H9 (cell line): ENCODE measurements around the gene TMEM205. TPM values are rescaled to one million over a fixed set of nuclear protein-coding genes. Genes with fewer than 3 reads are reported as not detected.

Experiments used
- DNase-seq: peaks from one replicate; pipeline ENCODE4 v3.0.0-alpha.2; 2017
- H2AFZ ChIP-seq: one replicate; pipeline ENCODE4 v1.6.1; 2013; ENCODE audit warnings: mild to moderate bottlenecking, low read length, control low read depth, moderate library complexity
- H2AK5ac ChIP-seq: 2 replicates; pipeline ENCODE4 v1.6.1; 2013; ENCODE audit warnings: low read length, control low read depth, mixed read lengths; ENCODE audit not compliant: insufficient read length
- H2BK120ac ChIP-seq: one replicate; pipeline ENCODE4 v1.6.1; 2013; ENCODE audit warnings: low read depth, mild to moderate bottlenecking, low read length, control low read depth, inconsistent platforms; ENCODE audit not compliant: poor library complexity, severe bottlenecking
- H2BK12ac ChIP-seq: 2 replicates; pipeline ENCODE4 v1.6.1; 2013; ENCODE audit warnings: low read length, control low read depth, mixed read lengths, low read depth; ENCODE audit not compliant: insufficient read length
- H2BK15ac ChIP-seq: 2 replicates; pipeline ENCODE4 v1.6.1; 2013; ENCODE audit warnings: low read depth, low read length, control low read depth
- H2BK20ac ChIP-seq: one replicate; pipeline ENCODE4 v1.6.1; 2013; ENCODE audit warnings: low read depth, mild to moderate bottlenecking, low read length, control low read depth, inconsistent platforms; ENCODE audit not compliant: poor library complexity, severe bottlenecking
- H2BK5ac ChIP-seq: 2 replicates; pipeline ENCODE4 v1.6.1; 2013; ENCODE audit warnings: low read length, control low read depth, mixed read lengths; ENCODE audit not compliant: insufficient read length
- H3K14ac ChIP-seq: 2 replicates; pipeline ENCODE4 v1.6.1; 2013; ENCODE audit warnings: low read length, control low read depth; ENCODE audit not compliant: insufficient read depth
- H3K18ac ChIP-seq: 2 replicates; pipeline ENCODE4 v1.6.1; 2013; ENCODE audit warnings: low read depth, mild to moderate bottlenecking, mixed read lengths, low read length, control low read depth; ENCODE audit not compliant: insufficient read length
- H3K23ac ChIP-seq: 2 replicates; pipeline ENCODE4 v1.6.1; 2013; ENCODE audit warnings: low read length, control low read depth, mixed read lengths, low read depth; ENCODE audit not compliant: insufficient read length
- H3K23me2 ChIP-seq: 2 replicates; pipeline ENCODE4 v1.6.1; 2013; ENCODE audit warnings: low read depth, mild to moderate bottlenecking, mixed read lengths, low read length, control low read depth; ENCODE audit not compliant: insufficient read length, poor library complexity, severe bottlenecking
- H3K27ac ChIP-seq: 2 replicates; pipeline ENCODE4 v1.5.1; 2013; ENCODE audit warnings: low read length, control low read depth, mixed read lengths, low read depth; ENCODE audit not compliant: insufficient read length
- H3K27me3 ChIP-seq: 2 replicates; pipeline ENCODE4 v1.6.1; 2013; ENCODE audit warnings: low read length, control low read depth, inconsistent platforms; ENCODE audit not compliant: insufficient read depth
- H3K4ac ChIP-seq: 2 replicates; pipeline ENCODE4 v1.6.1; 2013; ENCODE audit warnings: low read depth, mild to moderate bottlenecking, control low read depth, inconsistent platforms, low read length, moderate library complexity
- H3K4me1 ChIP-seq: 2 replicates; pipeline ENCODE4 v1.6.1; 2013; ENCODE audit warnings: low read length, control low read depth, inconsistent platforms; ENCODE audit not compliant: insufficient read depth
- H3K4me2 ChIP-seq: 2 replicates; pipeline ENCODE4 v1.6.1; 2013; ENCODE audit warnings: low read length, control low read depth, mixed read lengths; ENCODE audit not compliant: insufficient read length, insufficient read depth
- H3K56ac ChIP-seq: 2 replicates; pipeline ENCODE4 v1.6.1; 2013; ENCODE audit warnings: low read depth, mild to moderate bottlenecking, mixed read lengths, low read length, control low read depth; ENCODE audit not compliant: insufficient read length
- H3K79me1 ChIP-seq: 2 replicates; pipeline ENCODE4 v1.6.1; 2013; ENCODE audit warnings: low read depth, mild to moderate bottlenecking, moderate library complexity, low read length, control low read depth, inconsistent platforms; ENCODE audit not compliant: insufficient read depth, poor library complexity, severe bottlenecking
- H3K79me2 ChIP-seq: 2 replicates; pipeline ENCODE4 v1.6.1; 2013; ENCODE audit warnings: low read length, control low read depth, inconsistent platforms; ENCODE audit not compliant: insufficient read depth
- H3K9ac ChIP-seq: 2 replicates; pipeline ENCODE4 v1.6.1; 2013; ENCODE audit warnings: low read length, control low read depth, mixed read lengths; ENCODE audit not compliant: insufficient read length; ENCODE audit errors: extremely low read depth
- H3K9me3 ChIP-seq: one replicate; pipeline ENCODE4 v1.6.1; 2013; ENCODE audit warnings: low read depth, low read length, inconsistent platforms; ENCODE audit not compliant: control insufficient read depth
- H3T11ph ChIP-seq: one replicate; pipeline ENCODE4 v1.6.1; 2013; ENCODE audit warnings: mild to moderate bottlenecking, low read length, control low read depth, inconsistent platforms
- H4K20me1 ChIP-seq: one replicate; pipeline ENCODE4 v1.6.1; 2013; ENCODE audit not compliant: control insufficient read depth, insufficient read length, insufficient read depth
- H4K5ac ChIP-seq: 2 replicates; pipeline ENCODE4 v1.6.1; 2013; ENCODE audit warnings: low read depth, mild to moderate bottlenecking, mixed read lengths, low read length, control low read depth; ENCODE audit not compliant: insufficient read length
- H4K8ac ChIP-seq: replicated peaks from 2 replicates; pipeline ENCODE4 v1.6.1; 2013; ENCODE audit warnings: low read length, control low read depth, mixed read lengths, low read depth; ENCODE audit not compliant: insufficient read length
- H4K91ac ChIP-seq: 2 replicates; pipeline ENCODE4 v1.6.1; 2013; ENCODE audit warnings: low read depth, mild to moderate bottlenecking, moderate library complexity, mixed read lengths, low read length, control low read depth; ENCODE audit not compliant: insufficient read length
- H3K27ac Mint-ChIP-seq, 3 experiments: 2 replicates in 2 of 3; 3 replicates in 1 of 3; pipeline ENCODE4 v1.8.0; 2020 to 2021; ENCODE audit warnings: mixed read lengths in 3 of 3, mild to moderate bottlenecking in 1 of 3, moderate library complexity in 1 of 3
- H3K27me3 Mint-ChIP-seq: 2 replicates; pipeline ENCODE4 v1.8.0; 2021; ENCODE audit warnings: low read depth, mild to moderate bottlenecking, moderate library complexity, mixed read lengths
- H3K36me3 Mint-ChIP-seq, 3 experiments: 2 replicates in 2 of 3; 3 replicates in 1 of 3; pipeline ENCODE4 v1.8.0; 2020 to 2021; ENCODE audit warnings: low read depth in 3 of 3, mixed read lengths in 3 of 3; ENCODE audit not compliant: insufficient read depth in 1 of 3
- H3K4me1 Mint-ChIP-seq, 2 experiments: 2 replicates each; pipeline ENCODE4 v1.8.0; 2020; ENCODE audit warnings: mixed read lengths in 2 of 2
- H3K4me3 Mint-ChIP-seq, 2 experiments: 2 replicates in 1 of 2; 3 replicates in 1 of 2; pipeline ENCODE4 v1.8.0; 2020 to 2021; ENCODE audit warnings: mild to moderate bottlenecking in 2 of 2, mixed read lengths in 2 of 2, moderate library complexity in 1 of 2
- H3K9me3 Mint-ChIP-seq, 2 experiments: 2 replicates in 1 of 2; 3 replicates in 1 of 2; pipeline ENCODE4 v1.8.0; 2020; ENCODE audit warnings: mild to moderate bottlenecking in 2 of 2, mixed read lengths in 2 of 2, moderate library complexity in 1 of 2
- CTCF ChIP-seq: fragments of 200-600 bp; sonication (generic); conservative IDR thresholded peaks from 3 replicates; pipeline ENCODE4 v1.8.0; 2021; ENCODE audit warnings: antibody characterized with exemption, mild to moderate bottlenecking
- WGBS: extraction: QIAGEN DNeasy Blood & Tissue Kit; methylation state at CpG from one replicate; pipeline ENCODE4 v1.1.7; 2013; ENCODE audit warnings: missing lambda C conversion rate, low lambda C conversion rate, mixed read lengths; ENCODE audit not compliant: insufficient read length; ENCODE audit errors: extremely low coverage; 5-methylcytosine and 5-hydroxymethylcytosine counted together
- total RNA-seq: library from RNA; stranded (reverse); gene quantifications from 2 replicates; pipeline ENCODE4 v1.2.1, GENCODE V29; 2021

Gene TMEM205
- total RNA-seq, 1 experiment from 2014 or later, result 69.7 TPM

- Histone ChIP-seq H2BK12ac (no peak overlapping the region), H4K20me1 (peaks cover 4% of the 10 kb centered on the region), H3T11ph (no peak overlapping the region), H3K4ac (no peak overlapping the region), H3K4me2 (no peak overlapping the region), H3K23me2 (no peaks in the 10 kb centered on the region), H3K9ac (no peak overlapping the region), H4K5ac (no peak overlapping the region), H3K56ac (no peak overlapping the region), H3K14ac (no peak overlapping the region), H3K27me3 (no peaks in the 10 kb centered on the region), H3K4me1 (no peaks in the 10 kb centered on the region), H2BK120ac (no peak overlapping the region), H3K18ac (no peak overlapping the region), H4K8ac (no peak overlapping the region), H2AK5ac (no peak overlapping the region), H2BK5ac (no peak overlapping the region), H3K27ac (no peak overlapping the region), H2AFZ (no peak overlapping the region), H4K91ac (no peak overlapping the region), H3K23ac (no peak overlapping the region), H2BK15ac (no peak overlapping the region), H3K79me2 (no peaks in the 10 kb centered on the region), H2BK20ac (no peak overlapping the region), H3K9me3 (no peaks in the 10 kb centered on the region), H3K79me1 (no peaks in the 10 kb centered on the region)
- H3K4me3 Mint-ChIP-seq, result no peak overlapping the region; a peak in 1 of 5 replicates
- WGBS, result no CpG with 5 or more reads among the region's 8 CpGs
- peaks cover 10% of the 10 kb centered on the region for H3K27me3 Mint-ChIP-seq
- no peaks in the 10 kb centered on the region; a peak in 1 of 7 replicates for H3K36me3 Mint-ChIP-seq
- no peaks in the 10 kb centered on the region for H3K9me3 Mint-ChIP-seq
- no peak for TF ChIP-seq CTCF
- no peak for DNase-seq
- H3K27ac Mint-ChIP-seq, result no peak overlapping the region
- H3K4me1 Mint-ChIP-seq, result peaks cover 4 to 21% of the 10 kb centered on the region in 2 experiments
Observed at GRCh38 chr19:11299946-11300810, 45.9 kb downstream of the TMEM205 start.
